ENCODE measurements around the gene ERAP2. TPM values are rescaled to one million over a fixed set of nuclear protein-coding genes. Genes with fewer than 3 reads are reported as not detected.

The ERAP2 gene
- polyA plus RNA-seq, 1 donor (not counting 4 experiments of a cell fraction or from before 2014, with no cell fraction given): 41.0 TPM

GRCh38 chr5:96922499-96923244 is 46.4 kb downstream of the ERAP2 start:
- FAIRE-seq (no peak), DNase-seq (ENCODE audit: low read depth, low spot score) (no peak)
- H3K27me3 ChIP-seq (ENCODE audit: control insufficient read depth, extremely low read depth, insufficient read depth, low read length): no peaks in the 10 kb centered on the region
- dilution Hi-C loops (cut with MboI; ENCODE audit: extremely low pct_ligation_motif_present, low sequenced_read_pairs): no loop called here
- peak overlapping the region; percentile 68 for H3K4me2 ChIP-seq (ENCODE audit: control insufficient read depth, extremely low read depth, insufficient read depth, low read depth, low read length)
- H3K4me3 ChIP-seq (ENCODE audit: control insufficient read depth in 2 of 3, extremely low read depth in 1 of 3, insufficient read depth in 2 of 3, low read depth in 1 of 3, low read length in 3 of 3): peak overlapping the region in 2 of 3 experiments; percentile 20 to 51
- H3K79me2 ChIP-seq (ENCODE audit: control insufficient read depth, insufficient read depth, low read length): no peaks in the 10 kb centered on the region
- no peak for TF ChIP-seq EZH2 (IDR thresholded peaks at IDR 0.05; ENCODE audit: low read length)
- TF ChIP-seq, protein P1, sequence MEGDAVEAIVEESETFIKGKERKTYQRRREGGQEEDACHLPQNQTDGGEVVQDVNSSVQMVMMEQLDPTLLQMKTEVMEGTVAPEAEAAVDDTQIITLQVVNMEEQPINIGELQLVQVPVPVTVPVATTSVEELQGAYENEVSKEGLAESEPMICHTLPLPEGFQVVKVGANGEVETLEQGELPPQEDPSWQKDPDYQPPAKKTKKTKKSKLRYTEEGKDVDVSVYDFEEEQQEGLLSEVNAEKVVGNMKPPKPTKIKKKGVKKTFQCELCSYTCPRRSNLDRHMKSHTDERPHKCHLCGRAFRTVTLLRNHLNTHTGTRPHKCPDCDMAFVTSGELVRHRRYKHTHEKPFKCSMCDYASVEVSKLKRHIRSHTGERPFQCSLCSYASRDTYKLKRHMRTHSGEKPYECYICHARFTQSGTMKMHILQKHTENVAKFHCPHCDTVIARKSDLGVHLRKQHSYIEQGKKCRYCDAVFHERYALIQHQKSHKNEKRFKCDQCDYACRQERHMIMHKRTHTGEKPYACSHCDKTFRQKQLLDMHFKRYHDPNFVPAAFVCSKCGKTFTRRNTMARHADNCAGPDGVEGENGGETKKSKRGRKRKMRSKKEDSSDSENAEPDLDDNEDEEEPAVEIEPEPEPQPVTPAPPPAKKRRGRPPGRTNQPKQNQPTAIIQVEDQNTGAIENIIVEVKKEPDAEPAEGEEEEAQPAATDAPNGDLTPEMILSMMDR (optimal IDR thresholded peaks at IDR 0.05 in 1 of 3, IDR thresholded peaks at IDR 0.05 in 1 of 3, conservative IDR thresholded peaks at IDR 0.05 in 1 of 3; ENCODE audit: extremely low read depth in 1 of 3, insufficient read depth in 2 of 3, low read length in 3 of 3): no peak
- no peaks in the 10 kb centered on the region for H3K9me3 ChIP-seq (ENCODE audit: control insufficient read depth, low read depth, low read length)
- peaks cover 29% of the 10 kb centered on the region for H3K4me1 ChIP-seq (ENCODE audit: control insufficient read depth, extremely low read depth, insufficient read depth, low read length)
- H3K36me3 ChIP-seq (ENCODE audit: control insufficient read depth in 2 of 2, extremely low read depth in 1 of 2, insufficient read depth in 2 of 2, low read length in 2 of 2): peaks cover 0 to 2% of the 10 kb centered on the region in 2 experiments
- H4K20me1 ChIP-seq (ENCODE audit: control insufficient read depth, extremely low read depth, insufficient read depth, low read length): no peaks in the 10 kb centered on the region
- peak overlapping the region; percentile 38 for H3K9ac ChIP-seq (ENCODE audit: control insufficient read depth, extremely low read depth, insufficient read depth, low read length)
- no peaks in the 10 kb centered on the region for H3K9me1 ChIP-seq (ENCODE audit: control insufficient read depth, extremely low read depth, insufficient read depth, low read length)
- H2AFZ ChIP-seq (ENCODE audit: control insufficient read depth, low read length): peak overlapping the region; percentile 70
- H3K27ac ChIP-seq (ENCODE audit: control insufficient read depth, insufficient read depth, low read length): peak overlapping the region; percentile 46

GRCh38 chr5:96924016-96924443 is 47.7 kb downstream of the ERAP2 start:
- H3K36me3 ChIP-seq (ENCODE audit: control insufficient read depth in 2 of 2, extremely low read depth in 1 of 2, insufficient read depth in 2 of 2, low read length in 2 of 2): no peaks in the 10 kb centered on the region
- H2AFZ ChIP-seq (ENCODE audit: control insufficient read depth, low read length): peak overlapping the region; percentile 36
- peak overlapping the region; percentile 59 for H3K4me2 ChIP-seq (ENCODE audit: control insufficient read depth, extremely low read depth, insufficient read depth, low read depth, low read length)
- no peaks in the 10 kb centered on the region for H4K20me1 ChIP-seq (ENCODE audit: control insufficient read depth, extremely low read depth, insufficient read depth, low read length)
- no peaks in the 10 kb centered on the region for H3K9me3 ChIP-seq (ENCODE audit: control insufficient read depth, low read depth, low read length)
- H3K9ac ChIP-seq (ENCODE audit: control insufficient read depth, extremely low read depth, insufficient read depth, low read length): no peak overlapping the region
- H3K79me2 ChIP-seq (ENCODE audit: control insufficient read depth, insufficient read depth, low read length): no peaks in the 10 kb centered on the region
- no peaks in the 10 kb centered on the region for H3K27me3 ChIP-seq (ENCODE audit: control insufficient read depth, extremely low read depth, insufficient read depth, low read length)
- peaks cover 29% of the 10 kb centered on the region for H3K4me1 ChIP-seq (ENCODE audit: control insufficient read depth, extremely low read depth, insufficient read depth, low read length)
- dilution Hi-C loops (cut with MboI; ENCODE audit: extremely low pct_ligation_motif_present, low sequenced_read_pairs): no loop called here
- H3K27ac ChIP-seq (ENCODE audit: control insufficient read depth, insufficient read depth, low read length): peak overlapping the region; percentile 65
- peak; percentile 58 for DNase-seq (ENCODE audit: low read depth, low spot score)
- TF ChIP-seq, protein P1 (optimal IDR thresholded peaks at IDR 0.05 in 1 of 3, IDR thresholded peaks at IDR 0.05 in 1 of 3, conservative IDR thresholded peaks at IDR 0.05 in 1 of 3; ENCODE audit: extremely low read depth in 1 of 3, insufficient read depth in 2 of 3, low read length in 3 of 3): no peak
- TF ChIP-seq EZH2 (IDR thresholded peaks at IDR 0.05; ENCODE audit: low read length): no peak
- H3K9me1 ChIP-seq (ENCODE audit: control insufficient read depth, extremely low read depth, insufficient read depth, low read length): no peaks in the 10 kb centered on the region
- peak; percentile 87 for FAIRE-seq
- no peak overlapping the region for H3K4me3 ChIP-seq (ENCODE audit: control insufficient read depth in 2 of 3, extremely low read depth in 1 of 3, insufficient read depth in 2 of 3, low read depth in 1 of 3, low read length in 3 of 3)
